Mesodermal cell (in vitro differentiated cells): ENCODE results near the gene CCT5.

Experiments
- H3K27ac ChIP-seq: 2 replicates; pipeline ENCODE4 v1.7.0; 2013; ENCODE audit warnings: mild to moderate bottlenecking, low read depth, low read length, moderate library complexity; ENCODE audit not compliant: severe bottlenecking
- H3K36me3 ChIP-seq: 2 replicates; pipeline ENCODE4 v1.7.1; 2013; ENCODE audit warnings: mild to moderate bottlenecking, low read length, moderate library complexity; ENCODE audit not compliant: control insufficient read depth, insufficient read depth
- H3K4me1 ChIP-seq: one replicate; pipeline ENCODE4 v1.7.1; 2013; ENCODE audit warnings: mild to moderate bottlenecking, low read length; ENCODE audit not compliant: insufficient read depth, control insufficient read depth, poor library complexity, severe bottlenecking
- H3K4me3 ChIP-seq: 2 replicates; pipeline ENCODE4 v1.7.0; 2013; ENCODE audit warnings: low read length, control low read depth, mild to moderate bottlenecking; ENCODE audit not compliant: insufficient read depth, poor library complexity, severe bottlenecking; ENCODE audit errors: extremely low read depth
- H3K9me3 ChIP-seq: 2 replicates; pipeline ENCODE4 v1.7.1; 2013; ENCODE audit warnings: mild to moderate bottlenecking, low read length, moderate library complexity; ENCODE audit not compliant: control insufficient read depth
- WGBS, 2 experiments: methylation state at CpG; one replicate each; pipeline ENCODE4 v1.1.5; 2013; ENCODE audit warnings: missing lambda C conversion rate in 2 of 2; ENCODE audit not compliant: insufficient coverage in 2 of 2; 5-methylcytosine and 5-hydroxymethylcytosine counted together

CCT5 gene

GRCh38 chr5:10315201-10315600 lies 65.1 kb downstream of the CCT5 start:
- H3K4me1 ChIP-seq, result no peaks in the 10 kb centered on the region
- no peak overlapping the region for H3K27ac ChIP-seq
- WGBS, 2 experiments, result 75 to 86% methylated on average over 2 of the region's 5 CpGs
- no peak overlapping the region for H3K4me3 ChIP-seq
- H3K36me3 ChIP-seq, result no peaks in the 10 kb centered on the region
- H3K9me3 ChIP-seq, result no peaks in the 10 kb centered on the region
